ENCODE data around the gene ALK. TPM values are rescaled to one million over a fixed set of nuclear protein-coding genes. Genes with fewer than 3 reads are reported as not detected.

ALK gene
- total RNA-seq, 1 experiment from 2014 or later, result 14.7 TPM

DNA sequence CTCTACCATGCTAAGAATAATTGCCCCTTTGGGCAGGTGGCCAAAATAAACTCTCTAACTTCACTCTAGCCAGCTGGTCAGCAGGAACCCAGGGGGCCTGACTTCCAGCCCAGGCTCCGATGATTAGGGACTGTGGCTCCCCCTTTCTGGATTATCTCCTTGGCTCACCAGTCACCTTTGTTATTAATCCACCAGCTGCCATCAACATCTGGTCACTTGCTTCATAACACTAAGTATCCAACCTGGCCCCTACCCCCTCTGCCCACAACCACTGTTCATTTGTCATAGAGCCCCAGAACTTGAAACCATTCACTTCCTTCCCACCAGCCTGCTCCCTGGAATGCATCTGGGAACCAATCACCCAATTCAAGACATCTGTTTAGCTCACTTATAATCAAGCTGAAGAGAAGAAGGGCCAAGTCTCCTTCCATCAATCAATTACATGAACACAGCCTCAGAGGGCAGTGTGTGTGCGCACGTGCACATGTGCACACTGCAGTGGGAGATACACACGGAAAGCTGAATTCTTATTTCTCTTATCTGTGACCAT, 215.1 kb downstream of the ALK start:
- POLR2A ChIA-PET (ENCODE audit: low non-redundant PET), result no interaction called here
- DNase-seq (ENCODE audit: low spot score), result no peak
- Histone ChIP-seq H3K9me3 (ENCODE audit: low read depth, low read length, poor library complexity, severe bottlenecking) (no peaks in the 10 kb centered on the region), H3K27me3 (replicated peaks; ENCODE audit: insufficient read depth, low read depth, low read length, poor library complexity) (no peaks in the 10 kb centered on the region), H3K4me3 (ENCODE audit: low read depth, low read length, poor library complexity, severe bottlenecking) (no peak overlapping the region), H3K36me3 (ENCODE audit: insufficient read depth, low read length, poor library complexity, severe bottlenecking) (no peaks in the 10 kb centered on the region), H3K4me1 (ENCODE audit: insufficient read depth, low read length, poor library complexity, severe bottlenecking) (peaks cover 6% of the 10 kb centered on the region), H3K27ac (ENCODE audit: low read depth, low read length, poor library complexity, severe bottlenecking) (no peak overlapping the region)
- no TSS peak for BruUV-seq (replicated peaks)
- intact Hi-C loops (cut with micrococcal nuclease; ENCODE audit: unreplicated experiment), result no loop called here
- CTCF ChIA-PET, result no interaction called here
- TF ChIP-seq EZH2 (IDR thresholded peaks at IDR 0.05; ENCODE audit: borderline replicate concordance, low read depth, low read length, poor library complexity, severe bottlenecking), result no peak
- TF ChIP-seq, protein P1, sequence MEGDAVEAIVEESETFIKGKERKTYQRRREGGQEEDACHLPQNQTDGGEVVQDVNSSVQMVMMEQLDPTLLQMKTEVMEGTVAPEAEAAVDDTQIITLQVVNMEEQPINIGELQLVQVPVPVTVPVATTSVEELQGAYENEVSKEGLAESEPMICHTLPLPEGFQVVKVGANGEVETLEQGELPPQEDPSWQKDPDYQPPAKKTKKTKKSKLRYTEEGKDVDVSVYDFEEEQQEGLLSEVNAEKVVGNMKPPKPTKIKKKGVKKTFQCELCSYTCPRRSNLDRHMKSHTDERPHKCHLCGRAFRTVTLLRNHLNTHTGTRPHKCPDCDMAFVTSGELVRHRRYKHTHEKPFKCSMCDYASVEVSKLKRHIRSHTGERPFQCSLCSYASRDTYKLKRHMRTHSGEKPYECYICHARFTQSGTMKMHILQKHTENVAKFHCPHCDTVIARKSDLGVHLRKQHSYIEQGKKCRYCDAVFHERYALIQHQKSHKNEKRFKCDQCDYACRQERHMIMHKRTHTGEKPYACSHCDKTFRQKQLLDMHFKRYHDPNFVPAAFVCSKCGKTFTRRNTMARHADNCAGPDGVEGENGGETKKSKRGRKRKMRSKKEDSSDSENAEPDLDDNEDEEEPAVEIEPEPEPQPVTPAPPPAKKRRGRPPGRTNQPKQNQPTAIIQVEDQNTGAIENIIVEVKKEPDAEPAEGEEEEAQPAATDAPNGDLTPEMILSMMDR (conservative IDR thresholded peaks at IDR 0.05; ENCODE audit: low read depth, low read length), result no peak

DNA sequence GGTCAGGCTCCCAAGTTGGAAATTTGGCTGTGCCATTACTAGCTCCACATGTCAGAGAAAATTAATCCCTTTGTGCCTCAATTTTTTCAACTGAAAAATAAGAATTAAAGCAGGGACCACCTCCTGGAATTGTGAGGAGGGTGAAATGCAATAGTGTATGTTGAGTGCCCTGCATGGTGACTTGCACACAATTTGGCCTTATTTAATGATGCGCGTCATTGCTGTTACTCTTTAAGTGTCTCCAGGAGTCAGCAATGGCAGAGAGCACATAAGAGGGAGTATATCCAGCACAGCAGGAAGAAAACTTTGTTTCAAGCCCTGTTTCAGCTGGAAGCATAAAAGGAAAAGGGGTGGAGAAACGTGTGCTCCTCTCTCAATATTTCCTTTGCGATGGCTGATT, 215.8 kb downstream of the ALK start:
- DNase-seq (ENCODE audit: low spot score), result peak; percentile 64
- Histone ChIP-seq H3K9me3 (ENCODE audit: low read depth, low read length, poor library complexity, severe bottlenecking) (no peaks in the 10 kb centered on the region), H3K27ac (ENCODE audit: low read depth, low read length, poor library complexity, severe bottlenecking) (no peak overlapping the region), H3K4me3 (ENCODE audit: low read depth, low read length, poor library complexity, severe bottlenecking) (no peak overlapping the region), H3K36me3 (ENCODE audit: insufficient read depth, low read length, poor library complexity, severe bottlenecking) (no peaks in the 10 kb centered on the region), H3K4me1 (ENCODE audit: insufficient read depth, low read length, poor library complexity, severe bottlenecking) (peaks cover 6% of the 10 kb centered on the region), H3K27me3 (replicated peaks; ENCODE audit: insufficient read depth, low read depth, low read length, poor library complexity) (no peaks in the 10 kb centered on the region)
- BruUV-seq (replicated peaks), result no TSS peak
- intact Hi-C loops (cut with micrococcal nuclease; ENCODE audit: unreplicated experiment), result no loop called here
- ChIA-PET POLR2A (ENCODE audit: low non-redundant PET) (no interaction called here), CTCF (no interaction called here)
- TF ChIP-seq, protein P1 (conservative IDR thresholded peaks at IDR 0.05; ENCODE audit: low read depth, low read length), result no peak
- TF ChIP-seq EZH2 (IDR thresholded peaks at IDR 0.05; ENCODE audit: borderline replicate concordance, low read depth, low read length, poor library complexity, severe bottlenecking), result no peak

DNA sequence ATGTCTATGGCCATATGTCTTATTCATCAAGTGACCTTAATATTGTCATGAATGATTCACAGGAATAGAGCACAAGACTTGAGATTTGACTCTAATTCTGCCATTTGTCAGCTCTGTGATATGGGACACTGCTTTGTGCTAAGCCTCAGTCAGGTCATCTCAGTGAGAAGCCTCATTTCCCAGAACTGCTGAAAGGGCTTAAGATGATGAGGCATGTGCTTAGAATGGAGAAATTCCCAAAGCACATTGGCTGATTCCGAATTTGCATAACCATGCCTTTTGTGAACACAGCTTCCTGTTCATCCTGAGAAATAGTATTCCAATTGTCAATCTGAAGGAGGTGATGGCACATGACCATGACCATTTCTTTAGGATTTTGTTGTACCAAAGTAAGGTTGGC, 218.1 kb downstream of the ALK start:
- intact Hi-C loops (cut with micrococcal nuclease; ENCODE audit: unreplicated experiment), result no loop called here
- Histone ChIP-seq H3K9me3 (ENCODE audit: low read depth, low read length, poor library complexity, severe bottlenecking) (no peaks in the 10 kb centered on the region), H3K27me3 (replicated peaks; ENCODE audit: insufficient read depth, low read depth, low read length, poor library complexity) (no peaks in the 10 kb centered on the region), H3K27ac (ENCODE audit: low read depth, low read length, poor library complexity, severe bottlenecking) (no peak overlapping the region), H3K4me1 (ENCODE audit: insufficient read depth, low read length, poor library complexity, severe bottlenecking) (peaks cover 6% of the 10 kb centered on the region), H3K36me3 (ENCODE audit: insufficient read depth, low read length, poor library complexity, severe bottlenecking) (no peaks in the 10 kb centered on the region), H3K4me3 (ENCODE audit: low read depth, low read length, poor library complexity, severe bottlenecking) (no peak overlapping the region)
- DNase-seq (ENCODE audit: low spot score), result peak; percentile 50
- ChIA-PET CTCF (no interaction called here), POLR2A (ENCODE audit: low non-redundant PET) (no interaction called here)
- TF ChIP-seq, protein P1 (conservative IDR thresholded peaks at IDR 0.05; ENCODE audit: low read depth, low read length), result no peak
- no peak for TF ChIP-seq EZH2 (IDR thresholded peaks at IDR 0.05; ENCODE audit: borderline replicate concordance, low read depth, low read length, poor library complexity, severe bottlenecking)
- no TSS peak for BruUV-seq (replicated peaks)

All from A673 (cell line).